GM10248 (cell line): Measurements from ENCODE around the gene HCLS1.

ENCODE experiments used
- CTCF ChIA-PET: fragments of 300-600 bp; sonication (Branson Sonifier 250); formaldehyde crosslinking; extraction: SDS; loops from one replicate; lab custom pipeline; 2021; ENCODE audit warnings: antibody characterized with exemption; lab: Yijun Ruan, JAX
- POLR2A ChIA-PET: fragments of 350-650 bp; sonication (Branson Sonifier 250); formaldehyde crosslinking; extraction: SDS; loops from one replicate; lab custom pipeline; 2020; ENCODE audit warnings: antibody characterized with exemption; lab: Yijun Ruan, JAX
- DNase-seq: peaks from one replicate; pipeline ENCODE4 v3.0.0; 2012; ENCODE audit errors: extremely low spot score
- CTCF ChIP-seq: IDR thresholded peaks from 2 replicates; pipeline ENCODE4 v1.5.1; 2012; ENCODE audit warnings: mild to moderate bottlenecking, low read depth; ENCODE audit errors: extremely low read depth, missing control alignments, control extremely low read depth

HCLS1 gene

GRCh38 chr3:121662742-121663141 is 2.0 kb upstream of the HCLS1 start:
- POLR2A ChIA-PET = no interaction called here
- DNase-seq = no peak
- TF ChIP-seq CTCF = no peak
- CTCF ChIA-PET = no interaction called here

- no peak for DNase-seq
- ChIA-PET POLR2A (interaction anchor here (0.7 to 0.9 kb wide), 3 partner anchors 20 to 1915 kb away, joined by 3 read pairs; no protein-coding TSS in a partner anchor), CTCF (interaction anchor here (1.6 to 3.3 kb wide), 2 partner anchors 10 to 115 kb away, joined by 4 to 12 read pairs; no protein-coding TSS in a partner anchor)
- no peak for TF ChIP-seq CTCF
These were observed 673 bp upstream of the HCLS1 start for GRCh38 chr3:121661376-121661775.

- CTCF ChIA-PET = interaction anchor here (3.3 kb wide), 1 partner anchor 11 kb away, joined by 12 read pairs; no protein-coding TSS in a partner anchor
- DNase-seq = no peak
- POLR2A ChIA-PET = no interaction called here
- no peak for TF ChIP-seq CTCF
These were observed 1.1 kb downstream of the HCLS1 start for GRCh38 chr3:121659586-121659985.

GRCh38 chr3:121658716-121659435 is 1.8 kb downstream of the HCLS1 start:
- no peak for DNase-seq
- ChIA-PET CTCF (interaction anchor here (3.3 kb wide), 1 partner anchor 12 kb away, joined by 12 read pairs; no protein-coding TSS in a partner anchor), POLR2A (no interaction called here)
- no peak for TF ChIP-seq CTCF

- ChIA-PET CTCF (interaction anchor here (1.1 to 2.1 kb wide), 2 partner anchors 110 to 739 kb away, joined by 3 to 6 read pairs; partner anchors contain the start of gene POLQ), POLR2A (no interaction called here)
- peak; percentile 34 for DNase-seq
- no peak for TF ChIP-seq CTCF
These were observed 6.0 kb downstream of the HCLS1 start for GRCh38 chr3:121654493-121655385.

GRCh38 chr3:121651684-121652083 is 9.0 kb downstream of the HCLS1 start:
- CTCF ChIA-PET = interaction anchor here (1.3 kb wide), 1 partner anchor 26 kb away, joined by 3 read pairs; no protein-coding TSS in a partner anchor
- POLR2A ChIA-PET = no interaction called here
- DNase-seq = no peak
- TF ChIP-seq CTCF = no peak
